ENCODE results near the gene GNAQ.
"Not testable (repeated sequence)": the region's sequence is repeated elsewhere in the genome, so short reads cannot be mapped to it uniquely, and the experiment has no call there.

GNAQ gene

DNA sequence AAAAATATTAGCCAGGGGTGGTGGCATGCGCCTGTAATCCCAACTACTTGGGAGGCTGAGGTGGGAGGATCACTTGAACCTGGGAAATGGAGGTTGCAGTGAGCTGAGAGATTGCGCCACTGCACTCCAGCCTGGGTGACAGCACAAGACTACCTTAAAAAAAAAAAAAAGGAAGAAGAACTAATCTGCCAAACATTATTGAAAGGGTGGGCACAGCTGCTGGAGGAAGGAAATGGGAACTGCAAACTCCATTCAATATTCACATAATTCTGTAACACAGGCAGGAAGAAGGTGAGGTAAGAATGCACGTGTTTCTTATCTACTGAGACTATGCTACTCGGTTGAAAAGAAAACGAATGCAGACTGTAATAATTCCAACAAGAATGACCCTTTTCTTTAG, 262.4 kb downstream of the GNAQ start:
- DNase-seq (ENCODE audit: low read depth) = no peak

DNA sequence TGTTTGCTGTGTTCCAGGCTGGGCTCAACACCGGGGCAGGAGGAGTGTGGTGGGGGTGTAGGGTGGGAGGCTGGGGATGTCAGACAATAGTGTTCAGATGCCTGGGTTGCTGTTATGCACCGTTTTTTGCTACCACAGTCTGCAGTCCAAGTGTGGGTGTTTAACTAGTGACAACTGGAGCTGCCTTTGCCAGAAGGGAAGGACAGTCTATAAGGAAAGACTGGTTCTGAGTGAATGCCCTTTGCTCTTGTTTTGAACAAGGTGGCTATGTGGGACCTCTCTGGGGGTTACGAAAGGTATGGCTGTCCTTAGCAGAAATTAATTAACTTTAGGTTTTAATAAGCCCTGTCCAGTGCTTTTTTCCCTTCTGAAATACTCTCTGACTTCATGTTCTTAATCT, 265.0 kb downstream of the GNAQ start:
- no peak for DNase-seq (ENCODE audit: low read depth)

DNA sequence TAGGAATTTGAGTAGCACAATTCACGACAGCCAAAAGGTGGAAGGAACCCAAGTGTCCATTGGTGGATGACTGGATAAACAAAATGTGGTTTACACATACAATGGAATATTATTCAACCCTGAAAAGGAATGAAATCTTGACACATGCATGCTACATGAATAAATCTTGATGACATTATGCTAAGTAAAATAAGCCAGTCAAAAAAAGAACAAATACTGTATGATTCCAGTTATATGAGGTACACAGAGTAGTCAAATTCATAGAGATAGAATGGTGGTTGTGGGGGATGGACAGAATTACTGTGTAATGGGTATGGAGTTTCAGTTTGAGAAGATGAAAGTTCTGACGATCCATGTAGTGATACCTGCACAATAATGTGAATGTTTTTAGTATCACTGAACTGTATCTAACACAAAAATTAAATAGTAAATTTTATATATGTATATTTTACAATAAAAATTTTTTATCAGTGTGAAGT, 265.8 kb downstream of the GNAQ start:
- DNase-seq (ENCODE audit: low read depth) = no peak

DNA sequence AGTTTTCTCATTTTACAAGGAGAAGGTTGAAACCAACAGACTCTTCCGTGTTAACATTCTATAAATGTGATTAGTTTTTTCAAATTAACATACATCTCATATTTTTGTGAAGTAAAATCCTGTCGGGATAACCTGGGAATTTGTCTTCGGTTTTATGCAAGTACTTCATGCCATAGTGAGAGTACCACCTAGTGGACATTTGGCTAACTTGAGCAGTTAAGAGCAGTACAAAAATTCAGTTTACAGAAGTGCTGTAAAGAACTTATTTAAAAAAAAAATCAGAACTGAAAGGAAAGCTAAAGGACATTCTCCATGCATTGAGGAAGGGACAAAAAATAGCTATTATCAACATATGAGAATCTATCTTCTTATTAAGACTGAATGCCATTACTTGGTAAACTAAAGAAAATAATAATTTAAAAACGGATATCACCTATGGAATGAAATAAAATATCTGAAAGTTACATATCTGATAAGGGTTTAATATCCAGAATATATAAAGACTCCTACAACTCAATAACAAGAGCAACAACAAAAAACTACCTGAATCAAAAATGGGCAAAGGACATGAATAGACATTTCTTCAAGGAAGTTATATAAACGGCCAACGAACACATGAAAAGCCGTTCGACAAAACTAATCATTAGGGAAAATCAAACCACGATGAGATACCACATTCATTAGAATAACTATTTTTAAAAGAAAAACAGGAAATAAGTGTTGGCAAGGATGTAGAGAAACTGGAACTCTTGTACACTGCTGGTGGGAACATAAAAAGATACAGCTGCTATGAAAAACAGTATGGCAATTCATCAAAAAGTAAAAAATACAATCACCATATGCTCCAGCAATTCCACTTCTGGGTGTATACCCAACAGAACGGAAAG, 266.5 kb downstream of the GNAQ start:
- no peak for DNase-seq (ENCODE audit: low read depth)

DNA sequence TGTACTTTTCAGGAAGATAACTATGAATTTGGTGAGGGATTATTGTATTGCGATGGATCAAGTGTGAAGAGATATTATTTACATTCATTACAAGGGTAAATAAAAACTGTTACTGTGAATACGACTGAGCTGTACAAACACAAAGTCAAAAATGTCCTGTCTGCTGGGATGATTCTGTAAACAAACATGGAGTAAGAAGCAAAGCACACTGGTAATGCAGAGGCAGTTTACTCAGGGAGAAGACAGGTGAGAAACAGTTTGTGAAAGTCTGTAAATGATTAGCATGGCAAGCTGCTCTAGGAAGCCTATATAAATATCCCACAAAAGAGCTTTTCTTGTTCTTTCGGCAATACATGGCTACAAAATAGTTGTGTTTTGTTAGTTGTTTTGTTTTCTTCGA, 268.0 kb downstream of the GNAQ start:
- DNase-seq (ENCODE audit: low read depth) = no peak

DNA sequence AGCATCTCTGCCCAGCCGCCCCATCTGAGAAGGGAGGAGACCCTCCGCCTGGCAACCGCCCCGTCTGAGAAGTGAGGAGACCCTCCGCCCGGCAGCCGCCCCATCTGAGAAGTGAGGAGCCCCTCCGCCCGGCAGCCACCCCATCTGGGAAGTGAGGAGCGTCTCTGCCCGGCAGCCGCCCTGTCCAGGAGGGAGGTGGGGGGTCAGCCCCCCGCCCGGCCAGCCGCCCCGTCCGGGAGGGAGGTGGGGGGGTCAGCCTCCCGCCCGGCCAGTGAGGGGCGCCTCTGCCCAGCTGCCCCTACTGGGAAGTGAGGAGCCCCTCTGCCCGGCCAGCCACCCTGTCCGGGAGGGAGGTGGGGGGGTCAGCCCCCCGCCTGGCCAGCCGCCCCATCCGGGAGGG, 270.7 kb downstream of the GNAQ start:
- DNase-seq (ENCODE audit: low read depth) = not testable (repeated sequence)

DNA sequence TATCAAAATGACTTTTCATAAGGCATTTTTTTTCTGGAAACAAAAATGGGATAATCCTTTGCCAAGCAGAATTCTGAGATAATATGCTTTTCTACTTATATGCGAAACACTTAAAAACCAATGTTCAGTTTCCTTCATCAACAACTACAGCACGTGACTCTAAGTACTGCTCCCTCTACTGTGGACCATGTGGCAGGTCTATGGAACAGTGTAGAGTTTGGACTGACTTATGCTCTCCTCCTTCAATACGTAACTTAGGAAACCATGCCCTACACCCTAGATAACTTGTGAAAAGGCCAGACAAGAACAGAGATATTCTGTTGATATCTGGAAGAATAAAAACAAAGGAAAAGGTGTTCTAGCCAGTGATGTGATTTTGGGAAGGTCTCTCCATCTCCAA, 272.2 kb downstream of the GNAQ start:
- no peak for DNase-seq (ENCODE audit: low read depth)

DNA sequence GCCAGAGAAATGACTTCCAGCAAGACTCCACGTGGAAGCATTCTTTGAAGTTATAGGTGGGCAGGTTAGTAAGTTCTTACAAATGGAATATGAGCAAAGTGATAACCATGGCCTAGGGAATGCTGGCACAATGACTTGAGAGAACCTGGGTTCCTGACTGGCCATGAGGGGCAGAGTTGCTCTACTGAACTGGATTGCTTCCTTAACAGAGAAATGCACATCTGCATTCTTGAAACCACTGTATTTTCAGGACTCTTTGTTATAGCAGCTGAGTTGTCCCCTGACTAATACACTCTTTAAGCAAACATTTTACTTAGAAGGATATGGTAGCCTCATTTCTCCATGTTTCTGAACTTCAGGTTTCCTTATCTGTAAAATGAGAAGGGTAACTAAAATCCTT, 275.2 kb downstream of the GNAQ start:
- no peak for DNase-seq (ENCODE audit: low read depth)

DNA sequence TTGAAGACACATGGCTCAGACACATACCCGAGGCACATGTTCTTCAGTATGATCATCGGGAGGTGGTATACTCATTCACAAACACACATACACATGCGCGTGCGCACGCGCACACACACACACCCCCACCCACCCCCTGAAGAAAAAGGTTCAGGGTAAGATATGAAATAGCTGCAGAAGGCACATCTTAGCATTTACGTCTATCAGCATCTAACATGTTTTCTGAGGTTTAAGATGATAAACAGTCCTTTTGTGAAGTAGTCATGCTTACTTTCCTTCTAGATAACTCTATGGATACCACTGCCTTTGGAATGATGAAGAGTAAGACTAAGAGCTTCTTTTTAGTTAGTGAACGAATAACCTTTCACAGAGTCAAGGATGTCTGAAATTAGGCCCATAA, 278.4 kb downstream of the GNAQ start:
- no peak for DNase-seq (ENCODE audit: low read depth)

DNA sequence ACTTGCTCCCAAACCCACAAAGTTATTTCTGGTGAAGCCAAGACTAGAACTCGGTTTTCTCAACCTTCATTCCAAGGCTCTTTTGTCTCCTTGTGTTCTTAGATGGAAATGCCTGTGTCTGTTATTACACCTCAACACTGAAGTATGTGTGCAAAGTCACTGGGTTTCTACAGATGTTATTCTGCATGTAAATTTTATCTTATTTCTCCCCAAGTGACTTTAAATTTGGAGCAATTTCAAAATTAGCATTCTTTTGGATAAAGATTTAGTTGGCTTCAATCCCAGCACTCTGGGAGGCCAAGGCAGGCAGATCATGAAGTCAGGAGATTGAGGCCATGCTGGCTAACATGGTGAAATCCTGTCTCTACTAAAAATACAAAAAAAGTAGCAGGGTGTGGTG, 279.1 kb downstream of the GNAQ start:
- no peak for DNase-seq (ENCODE audit: low read depth)

DNA sequence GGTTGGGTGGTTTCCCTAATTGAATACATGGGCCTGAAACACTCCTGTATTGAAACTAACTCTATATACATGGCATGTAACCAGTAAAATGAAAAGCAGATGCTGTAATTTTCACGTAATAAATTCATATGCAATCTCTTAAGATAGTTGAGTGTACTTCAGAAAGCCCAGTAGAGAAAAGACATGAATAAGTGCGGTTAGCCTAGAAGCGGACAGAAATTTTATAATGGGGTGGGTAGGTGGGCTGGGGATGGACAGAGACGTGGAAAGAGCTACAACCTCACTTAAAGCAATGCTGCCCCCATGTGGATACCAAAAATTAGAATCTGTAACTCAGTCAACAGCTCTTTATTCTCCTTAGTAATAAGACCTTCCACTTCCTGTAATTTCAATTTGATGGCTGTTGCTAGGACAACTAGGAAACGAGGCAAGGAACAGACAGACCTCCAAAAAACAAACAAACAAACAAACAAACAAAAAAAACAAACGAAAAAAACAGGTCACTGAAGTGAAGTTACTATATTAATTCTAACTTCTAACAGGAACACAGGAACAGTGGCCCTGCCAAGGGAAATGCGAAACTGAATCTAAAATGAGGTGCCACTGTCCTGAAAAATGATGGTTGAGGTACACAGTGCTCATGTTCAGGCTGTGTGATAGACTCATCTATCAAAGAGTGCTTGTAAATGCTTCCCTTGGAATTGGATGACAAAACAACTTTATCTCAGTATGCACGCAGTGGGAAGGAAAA, 280.1 kb downstream of the GNAQ start:
- no peak for DNase-seq (ENCODE audit: low read depth)

DNA sequence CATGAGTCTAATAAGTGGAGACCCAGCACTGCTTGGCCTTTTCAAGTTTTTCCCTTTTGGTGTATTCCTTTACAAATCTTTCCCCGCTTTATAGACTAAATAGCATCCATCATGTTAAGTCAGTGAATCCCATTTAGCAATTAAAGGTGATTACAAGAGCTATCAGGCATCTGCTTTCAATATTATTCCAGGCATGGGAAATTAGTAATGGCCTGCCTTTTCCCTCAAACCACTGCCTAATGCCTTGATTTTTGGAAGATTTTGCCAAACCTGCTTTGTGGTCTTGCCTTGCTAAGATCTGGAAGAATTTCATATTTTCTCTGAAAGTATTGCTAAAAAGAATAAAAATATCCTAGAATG, 280.6 kb downstream of the GNAQ start:
- no peak for DNase-seq (ENCODE audit: low read depth)

DNA sequence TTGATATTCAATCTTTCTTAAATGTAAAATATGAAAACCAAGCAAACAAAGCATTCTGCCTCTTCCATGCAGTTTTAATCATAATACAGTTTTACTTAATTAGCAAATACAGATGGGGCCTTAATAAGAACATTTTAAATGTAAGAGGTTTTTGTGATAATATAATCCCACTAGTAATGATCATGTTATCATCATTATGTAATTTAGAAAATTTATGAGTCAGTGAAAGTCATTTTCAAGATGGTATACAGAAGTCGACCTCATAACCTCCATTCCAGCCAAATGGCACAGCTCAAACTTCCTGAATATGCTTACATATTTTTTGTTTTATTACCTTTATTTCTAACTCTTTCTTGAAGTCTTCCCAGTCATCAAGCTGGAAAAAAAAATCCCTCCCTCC, 281.3 kb downstream of the GNAQ start:
- DNase-seq (ENCODE audit: low read depth) = no peak

DNA sequence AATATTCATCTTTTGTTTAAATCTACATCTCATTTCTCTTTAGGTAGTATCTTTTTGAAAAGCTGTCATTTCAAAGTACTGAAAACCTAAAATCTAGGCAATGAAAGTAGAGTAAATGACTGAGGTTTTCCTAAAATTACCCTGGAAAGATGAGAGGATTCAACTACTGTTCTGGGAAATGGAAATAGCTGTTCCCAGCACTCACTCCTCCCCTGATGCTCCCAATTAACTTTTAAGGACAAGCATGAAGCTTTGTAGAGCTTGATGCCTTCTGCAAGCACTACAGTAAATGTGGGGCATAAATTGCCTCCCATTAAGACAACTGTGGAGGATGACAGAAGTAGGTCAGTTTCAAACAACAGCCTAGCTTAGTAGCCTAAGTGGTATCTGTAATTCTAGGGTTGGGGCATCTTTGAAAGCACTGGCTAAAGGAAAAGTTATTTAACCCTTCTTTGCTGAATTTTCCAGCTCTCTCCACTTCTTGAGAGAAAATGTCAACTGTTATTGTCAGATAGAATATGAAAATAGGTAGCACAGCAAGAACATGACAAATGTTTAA, 283.3 kb downstream of the GNAQ start:
- no peak for DNase-seq (ENCODE audit: low read depth)

DNA sequence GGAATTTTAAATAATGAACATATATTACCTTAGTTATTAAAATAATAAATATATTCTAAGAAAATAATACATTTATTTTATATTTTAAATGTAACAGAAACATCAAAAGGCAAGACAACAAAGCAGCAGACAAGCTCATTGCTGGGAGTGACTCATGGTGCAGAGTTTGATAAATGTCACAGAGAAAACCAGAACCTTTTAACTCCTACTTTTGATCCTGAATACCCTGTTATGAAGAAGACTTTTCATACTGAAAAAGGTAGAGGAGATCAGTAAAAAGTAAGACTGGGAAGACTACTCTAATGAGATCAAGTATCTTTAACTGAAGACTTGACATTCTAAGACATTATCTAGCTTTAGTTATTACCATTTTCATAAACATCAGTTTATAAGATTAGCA, 284.4 kb downstream of the GNAQ start:
- no peak for DNase-seq (ENCODE audit: low read depth)

DNA sequence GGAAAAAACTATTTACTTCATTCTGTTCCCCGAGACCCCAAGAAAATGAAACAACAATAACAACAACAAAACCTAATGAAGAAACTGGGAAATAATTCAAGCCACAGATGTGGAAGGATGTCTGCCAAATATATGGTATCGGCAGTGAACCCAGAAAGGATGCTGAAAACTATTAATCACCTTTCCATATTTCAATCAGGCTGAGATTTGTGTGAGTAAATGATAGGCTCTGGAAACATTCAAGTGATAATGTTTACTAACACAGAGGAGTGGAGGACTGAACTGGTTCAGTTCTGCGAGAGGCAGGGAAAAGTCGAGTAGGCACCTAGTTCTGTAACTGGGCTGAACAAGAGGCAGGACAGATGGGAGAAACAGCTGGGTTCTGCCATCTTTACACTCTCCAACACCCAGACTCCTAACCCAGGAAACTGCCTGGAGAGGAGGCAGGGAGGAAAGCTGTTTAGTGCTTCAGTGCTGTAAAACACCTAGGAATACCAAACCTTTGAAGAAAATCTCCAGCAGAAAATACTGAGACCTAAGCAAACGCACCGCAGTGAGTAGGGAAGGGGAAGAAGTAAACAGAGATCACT, 286.7 kb downstream of the GNAQ start:
- DNase-seq (ENCODE audit: low read depth) = no peak

DNA sequence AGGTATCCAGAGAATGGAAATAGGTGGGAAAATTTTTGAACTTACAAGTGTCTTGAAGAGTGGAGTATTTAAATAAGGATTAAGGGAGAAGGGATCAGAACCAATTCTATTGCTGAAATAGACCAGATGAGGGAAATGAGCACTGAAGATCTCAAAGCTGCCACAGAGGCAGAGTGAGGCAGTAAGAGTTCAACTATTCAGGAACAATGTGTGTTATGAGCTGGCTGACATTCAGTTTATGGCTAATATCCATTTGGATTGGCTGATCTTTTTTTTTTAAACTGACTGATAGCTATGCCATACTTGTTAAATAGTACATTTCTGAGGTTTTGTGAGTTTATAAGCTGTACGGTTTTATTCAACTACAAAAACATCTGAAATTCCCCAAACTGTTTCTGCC, 288.2 kb downstream of the GNAQ start:
- DNase-seq (ENCODE audit: low read depth) = no peak

DNA sequence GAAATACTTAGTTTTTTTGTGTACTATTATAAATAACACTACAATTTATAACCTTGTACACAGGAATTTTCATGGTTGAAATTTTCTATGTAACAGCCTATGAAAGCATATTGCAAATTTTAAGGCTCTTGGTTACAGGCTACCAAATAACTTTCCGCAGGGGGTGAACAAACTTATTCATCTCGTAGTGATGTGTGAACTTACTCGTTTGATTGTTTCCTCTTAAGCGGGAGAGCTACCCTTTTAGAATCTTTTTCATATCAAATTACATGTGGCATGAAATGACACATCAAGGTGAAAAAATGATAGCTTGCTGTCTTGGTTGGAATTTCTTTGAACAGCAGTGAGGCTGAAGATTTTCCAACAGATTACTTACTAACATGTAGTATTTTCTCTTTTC, 292.7 kb downstream of the GNAQ start:
- DNase-seq (ENCODE audit: low read depth) = no peak

DNA sequence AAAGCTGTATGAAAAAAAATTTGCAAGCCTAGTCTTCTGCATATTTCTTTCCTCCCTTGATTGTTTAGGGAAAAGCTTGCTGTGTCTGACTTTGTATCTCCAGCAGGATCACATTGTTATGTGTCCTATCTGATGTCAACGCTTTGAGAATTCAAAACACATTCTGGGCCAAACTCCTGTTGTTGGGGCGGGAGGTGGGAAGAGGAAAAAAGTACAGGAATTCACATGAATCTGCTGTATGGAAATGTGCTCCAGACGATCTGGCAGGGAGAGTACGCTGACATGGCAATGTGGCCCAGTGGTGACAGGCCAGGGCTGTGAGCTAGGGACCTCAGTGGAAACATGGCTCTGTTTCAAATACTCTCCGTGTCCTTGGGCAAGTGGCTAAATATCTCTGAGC, 296.1 kb downstream of the GNAQ start:
- DNase-seq (ENCODE audit: low read depth) = no peak

DNA sequence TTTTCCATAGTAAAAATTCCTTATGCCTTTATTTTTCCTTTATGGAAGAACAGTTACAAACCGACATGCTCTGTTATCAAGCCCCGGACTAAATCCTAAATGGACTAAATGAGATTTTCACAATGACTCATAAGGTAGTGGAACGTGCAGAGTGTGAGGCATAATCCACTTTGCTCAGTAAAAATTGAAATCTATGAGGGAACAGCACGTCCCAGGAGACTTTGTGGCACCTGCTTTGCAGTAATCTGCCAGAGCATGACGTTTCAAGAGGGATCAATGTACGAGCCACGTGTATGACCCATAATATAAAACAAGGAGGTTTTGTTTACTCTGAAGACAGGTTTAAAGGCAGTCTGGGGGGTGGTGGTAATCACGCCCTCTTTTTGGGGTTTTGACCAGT, 299.7 kb downstream of the GNAQ start:
- DNase-seq (ENCODE audit: low read depth) = no peak

DNA sequence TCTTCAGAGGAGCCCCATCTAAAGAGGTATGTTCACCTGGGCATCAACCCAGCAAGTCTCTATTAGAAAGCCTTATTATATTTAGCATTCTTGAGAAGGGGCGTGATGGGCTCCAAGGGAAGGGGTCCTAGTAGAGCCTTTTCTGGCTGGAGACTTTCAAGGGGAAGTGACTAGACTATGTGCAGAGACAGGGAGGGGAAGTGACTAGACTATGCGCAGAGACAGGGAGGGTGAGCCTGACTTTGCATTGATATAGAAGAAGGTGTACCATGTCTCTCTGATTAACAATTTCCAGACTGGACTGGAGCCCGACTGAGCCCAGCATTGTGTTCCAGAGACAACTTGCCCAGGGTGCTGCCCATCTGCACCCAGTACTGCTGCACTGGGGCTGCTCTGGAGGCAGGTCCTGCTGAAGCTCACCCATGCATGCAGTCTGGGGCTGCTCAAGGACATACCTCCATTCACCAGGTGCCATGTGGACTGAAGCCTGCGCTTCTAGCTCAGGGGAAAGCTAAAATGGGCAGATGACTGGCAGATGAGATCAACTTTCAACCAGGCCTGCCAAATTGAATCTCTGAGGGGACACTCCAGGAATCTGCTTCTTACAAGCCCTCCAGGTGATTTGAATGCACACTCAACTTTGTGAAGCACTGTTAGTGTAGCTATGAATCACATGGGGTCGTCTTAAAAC, 300.5 kb downstream of the GNAQ start:
- DNase-seq (ENCODE audit: low read depth) = no peak

DNA sequence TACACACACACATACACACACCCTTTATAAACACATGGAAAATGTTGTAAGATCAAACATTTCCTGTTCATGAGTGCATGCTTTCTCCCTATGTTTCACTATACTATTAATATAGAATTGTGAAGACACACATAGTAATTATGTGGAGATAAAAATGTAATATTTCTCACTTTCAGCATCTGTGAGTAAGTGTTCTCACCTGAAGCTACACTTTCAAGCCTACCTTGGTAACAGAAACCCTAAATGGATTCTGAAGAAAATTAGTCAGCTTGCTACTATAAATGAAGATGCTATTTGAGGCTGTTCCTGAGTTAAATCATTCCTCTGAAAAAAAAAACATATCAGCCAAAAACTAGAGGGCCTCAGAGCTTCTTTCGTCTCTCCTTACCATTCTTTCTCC, 302.4 kb downstream of the GNAQ start:
- DNase-seq (ENCODE audit: low read depth) = no peak
